C4-2B (cell line): ENCODE data around the gene TRDMT1.

Experiments used
- ZFX ChIP-seq: fragments of 450-650 bp; IDR thresholded peaks from 2 replicates; pipeline ENCODE4 v1.6.1; 2017
- TF ChIP-seq, protein P1 (sequence below): fragments of 450-650 bp; conservative IDR thresholded peaks from 2 replicates; pipeline ENCODE4 v1.5.1; 2017; ENCODE audit warnings: mild to moderate bottlenecking

DNA sequence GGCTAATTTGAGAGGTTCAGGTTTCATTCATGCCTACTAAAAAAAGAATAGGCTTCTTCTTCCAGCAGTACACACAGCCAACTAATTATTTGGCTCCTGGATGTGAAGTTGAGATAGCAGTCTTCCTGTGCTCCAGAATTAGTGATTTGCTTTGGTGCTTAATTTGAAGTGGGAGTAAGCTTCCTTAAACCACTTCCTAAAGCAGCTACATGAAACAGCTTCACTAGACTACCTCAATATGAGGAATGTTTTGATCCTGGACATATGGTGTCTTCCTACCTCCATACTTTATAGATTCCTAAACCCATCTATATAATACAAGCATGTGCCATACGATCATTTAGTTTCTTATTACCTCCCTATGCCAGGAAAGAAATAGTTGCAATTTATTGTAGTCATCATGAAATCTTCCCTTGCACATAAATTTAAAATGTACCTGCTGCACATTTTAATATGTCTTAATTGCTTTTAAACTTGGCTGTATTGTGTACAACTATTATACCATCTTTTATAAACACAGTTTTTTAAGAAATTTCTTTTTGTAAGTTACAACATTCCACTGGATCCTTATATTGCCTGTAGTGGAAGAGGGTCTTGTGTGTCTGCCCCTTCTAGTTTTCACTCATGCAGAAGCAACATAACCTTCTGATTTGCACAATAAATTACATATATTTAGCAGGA is 35.1 kb upstream of the TRDMT1 start:
- TF ChIP-seq, protein P1, sequence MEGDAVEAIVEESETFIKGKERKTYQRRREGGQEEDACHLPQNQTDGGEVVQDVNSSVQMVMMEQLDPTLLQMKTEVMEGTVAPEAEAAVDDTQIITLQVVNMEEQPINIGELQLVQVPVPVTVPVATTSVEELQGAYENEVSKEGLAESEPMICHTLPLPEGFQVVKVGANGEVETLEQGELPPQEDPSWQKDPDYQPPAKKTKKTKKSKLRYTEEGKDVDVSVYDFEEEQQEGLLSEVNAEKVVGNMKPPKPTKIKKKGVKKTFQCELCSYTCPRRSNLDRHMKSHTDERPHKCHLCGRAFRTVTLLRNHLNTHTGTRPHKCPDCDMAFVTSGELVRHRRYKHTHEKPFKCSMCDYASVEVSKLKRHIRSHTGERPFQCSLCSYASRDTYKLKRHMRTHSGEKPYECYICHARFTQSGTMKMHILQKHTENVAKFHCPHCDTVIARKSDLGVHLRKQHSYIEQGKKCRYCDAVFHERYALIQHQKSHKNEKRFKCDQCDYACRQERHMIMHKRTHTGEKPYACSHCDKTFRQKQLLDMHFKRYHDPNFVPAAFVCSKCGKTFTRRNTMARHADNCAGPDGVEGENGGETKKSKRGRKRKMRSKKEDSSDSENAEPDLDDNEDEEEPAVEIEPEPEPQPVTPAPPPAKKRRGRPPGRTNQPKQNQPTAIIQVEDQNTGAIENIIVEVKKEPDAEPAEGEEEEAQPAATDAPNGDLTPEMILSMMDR: no peak
- TF ChIP-seq ZFX: no peak
